GM21447 (cell line): ENCODE results near the gene HOMER3.

Source experiments
- ATAC-seq: cut with Tn5 transposase; IDR thresholded peaks from one replicate; pipeline ENCODE4 v1.9.1; 2021; ENCODE audit not compliant: unreplicated experiment

The HOMER3 gene

GRCh38 chr19:18883526-18884304 lies 57.3 kb downstream of the HOMER3 start:
- no peak for ATAC-seq

GRCh38 chr19:18881491-18881890 lies 59.5 kb downstream of the HOMER3 start:
- ATAC-seq = no peak

GRCh38 chr19:18879579-18880373 lies 61.2 kb downstream of the HOMER3 start:
- no peak for ATAC-seq
